ENCODE data around the gene SATL1.
"Not testable (repeated sequence)": the region's sequence is repeated elsewhere in the genome, so short reads cannot be mapped to it uniquely, and the experiment has no call there.

SATL1 gene

GRCh38 chrX:85243761-85244449 is at the start of gene SATL1, which contains the start of gene ZNF711:
TSS of gene SATL1 (minus strand) at chrX:85243779. CDS start at chrX:85108968, 134,811 bp downstream.
TSS of gene ZNF711 (plus strand) at chrX:85243991. CDS start at chrX:85247573, 3,582 bp downstream.
- DNase-seq = peak; percentile 80

- DNase-seq = no peak
Measured at GRCh38 chrX:85288992-85289723, 45.6 kb upstream of the SATL1 start.

- DNase-seq = not testable (repeated sequence)
Measured at GRCh38 chrX:85285286-85285685, 41.7 kb upstream of the SATL1 start.

- DNase-seq = peak; percentile 8 to 12
Measured at GRCh38 chrX:85244450-85245211, 1.1 kb upstream of the SATL1 start.

- no peak for DNase-seq
Measured at GRCh38 chrX:85243155-85243554, 424 bp downstream of the SATL1 start.

GRCh38 chrX:85223359-85223758 is 20.2 kb downstream of the SATL1 start:
- no peak for DNase-seq

GRCh38 chrX:85221361-85221760 is 22.2 kb downstream of the SATL1 start:
- no peak for DNase-seq

GRCh38 chrX:85215946-85216345 is 27.6 kb downstream of the SATL1 start:
- no peak for DNase-seq

- no peak for DNase-seq
Measured at GRCh38 chrX:85213792-85214530, 29.6 kb downstream of the SATL1 start.

GRCh38 chrX:85203461-85203970 is 40.1 kb downstream of the SATL1 start:
- no peak for DNase-seq

- no peak for DNase-seq
Measured at GRCh38 chrX:85196319-85196718, 47.3 kb downstream of the SATL1 start.

- no peak for DNase-seq
Measured at GRCh38 chrX:85159644-85160043, 83.9 kb downstream of the SATL1 start.

- DNase-seq = no peak
Measured at GRCh38 chrX:85140964-85141363, 102.6 kb downstream of the SATL1 start.

- no peak for DNase-seq
Measured at GRCh38 chrX:85139422-85139821, 104.2 kb downstream of the SATL1 start.

- no peak for DNase-seq
Measured at GRCh38 chrX:85136409-85136808, 107.2 kb downstream of the SATL1 start.

GRCh38 chrX:85115252-85115651 is 128.3 kb downstream of the SATL1 start:
- DNase-seq = no peak

- DNase-seq = no peak
Measured at GRCh38 chrX:85114776-85115175, 128.8 kb downstream of the SATL1 start.

GRCh38 chrX:85114171-85114570 is 129.4 kb downstream of the SATL1 start:
- no peak for DNase-seq

GRCh38 chrX:85113746-85114145 is 129.8 kb downstream of the SATL1 start:
- no peak for DNase-seq

GRCh38 chrX:85112293-85112692 is 131.3 kb downstream of the SATL1 start:
- no peak for DNase-seq

- DNase-seq = no peak
Measured at GRCh38 chrX:85111347-85111746, 132.2 kb downstream of the SATL1 start.

GRCh38 chrX:85109235-85109634 is 134.3 kb downstream of the SATL1 start:
- DNase-seq = no peak

GRCh38 chrX:85108165-85108564 is 135.4 kb downstream of the SATL1 start:
- DNase-seq = no peak

Data from SHP77 (cell line).